ENCODE measurements around the gene NUP210.
A peak's percentile ranks its signal among the peaks of the same experiment; 100 is the strongest.

NUP210 gene

GRCh38 chr3:13317596-13318320 is 102.4 kb downstream of the NUP210 start:
- DNase-seq: no peak

- no peak for DNase-seq
These were observed 103.5 kb downstream of the NUP210 start for GRCh38 chr3:13316603-13317002.

GRCh38 chr3:13314877-13315276 is 105.2 kb downstream of the NUP210 start:
- DNase-seq: no peak

GRCh38 chr3:13313813-13314212 is 106.3 kb downstream of the NUP210 start:
- DNase-seq: no peak

- no peak for DNase-seq
These were observed 111.1 kb downstream of the NUP210 start for GRCh38 chr3:13309004-13309403.

- peak; percentile 27 for DNase-seq
These were observed 111.7 kb downstream of the NUP210 start for GRCh38 chr3:13308380-13308801.

- no peak for DNase-seq
These were observed 113.1 kb downstream of the NUP210 start for GRCh38 chr3:13307041-13307440.

GRCh38 chr3:13305623-13306022 is 114.5 kb downstream of the NUP210 start:
- DNase-seq: no peak

- DNase-seq: no peak
These were observed 116.7 kb downstream of the NUP210 start for GRCh38 chr3:13303410-13303809.

- DNase-seq: no peak
These were observed 118.7 kb downstream of the NUP210 start for GRCh38 chr3:13301286-13301987.

- DNase-seq: no peak
These were observed 119.4 kb downstream of the NUP210 start for GRCh38 chr3:13300546-13301285.

- DNase-seq: no peak
These were observed 120.5 kb downstream of the NUP210 start for GRCh38 chr3:13299531-13300155.

- no peak for DNase-seq
These were observed 123.5 kb downstream of the NUP210 start for GRCh38 chr3:13296662-13297061.

GRCh38 chr3:13294442-13295351 is 125.4 kb downstream of the NUP210 start:
- DNase-seq: no peak

GRCh38 chr3:13292375-13292774 is 127.7 kb downstream of the NUP210 start:
- DNase-seq: no peak

GRCh38 chr3:13290941-13291340 is 129.2 kb downstream of the NUP210 start:
- no peak for DNase-seq

GRCh38 chr3:13289771-13290285 is 130.3 kb downstream of the NUP210 start:
- no peak for DNase-seq

- DNase-seq: no peak
These were observed 131.1 kb downstream of the NUP210 start for GRCh38 chr3:13288732-13289718.

- DNase-seq: no peak
These were observed 132.3 kb downstream of the NUP210 start for GRCh38 chr3:13287833-13288232.

GRCh38 chr3:13286873-13287272 is 133.2 kb downstream of the NUP210 start:
- no peak for DNase-seq
